ENCODE results near the gene GPATCH2L. TPM values are rescaled to one million over a fixed set of nuclear protein-coding genes. Genes with fewer than 3 reads are reported as not detected.

Gene GPATCH2L
- total RNA-seq, 1 experiment from 2014 or later: 76.7 TPM

- Histone ChIP-seq H2BK120ac (ENCODE audit: low read depth, low read length, poor library complexity, severe bottlenecking) (no peak overlapping the region), H3K56ac (ENCODE audit: insufficient read length, low read depth, low read length) (no peak overlapping the region), H3K27ac (ENCODE audit: insufficient read length, low read depth, low read length) (no peak overlapping the region), H3K4me2 (ENCODE audit: insufficient read depth, insufficient read length, low read length) (no peak overlapping the region), H4K91ac (ENCODE audit: insufficient read length, low read depth, low read length) (no peak overlapping the region), H3K9me3 (ENCODE audit: control insufficient read depth, low read depth, low read length) (no peaks in the 10 kb centered on the region), H3K4ac (ENCODE audit: low read depth, low read length) (no peak overlapping the region), H3K27me3 (ENCODE audit: insufficient read depth, low read length) (no peaks in the 10 kb centered on the region), H2AFZ (ENCODE audit: low read length) (no peak overlapping the region), H3T11ph (ENCODE audit: low read length) (no peak overlapping the region), H4K8ac (replicated peaks; ENCODE audit: insufficient read length, low read depth, low read length) (no peak overlapping the region), H2BK5ac (ENCODE audit: insufficient read length, low read length) (no peak overlapping the region), H3K79me1 (ENCODE audit: insufficient read depth, low read depth, low read length, poor library complexity, severe bottlenecking) (no peaks in the 10 kb centered on the region), H2BK15ac (ENCODE audit: low read depth, low read length) (no peak overlapping the region), H3K23ac (ENCODE audit: insufficient read length, low read depth, low read length) (no peak overlapping the region), H2AK5ac (ENCODE audit: insufficient read length, low read length) (no peak overlapping the region), H3K14ac (ENCODE audit: insufficient read depth, low read length) (no peak overlapping the region), H2BK12ac (ENCODE audit: insufficient read length, low read depth, low read length) (no peak overlapping the region), H3K23me2 (ENCODE audit: insufficient read length, low read depth, low read length, poor library complexity, severe bottlenecking) (no peaks in the 10 kb centered on the region), H3K4me1 (ENCODE audit: insufficient read depth, low read length) (no peaks in the 10 kb centered on the region), H2BK20ac (ENCODE audit: low read depth, low read length, poor library complexity, severe bottlenecking) (no peak overlapping the region), H3K79me2 (ENCODE audit: insufficient read depth, low read length) (no peaks in the 10 kb centered on the region), H3K9ac (ENCODE audit: extremely low read depth, insufficient read length, low read length) (no peak overlapping the region), H4K20me1 (ENCODE audit: control insufficient read depth, insufficient read depth, insufficient read length) (no peaks in the 10 kb centered on the region), H3K18ac (ENCODE audit: insufficient read length, low read depth, low read length) (no peak overlapping the region), H4K5ac (ENCODE audit: insufficient read length, low read depth, low read length) (no peak overlapping the region)
- Mint-ChIP-seq H3K4me1 (peaks cover 3 to 4% of the 10 kb centered on the region in 2 experiments; a peak in 2 of 4 replicates), H3K9me3 (no peaks in the 10 kb centered on the region), H3K4me3 (no peak overlapping the region), H3K27ac (no peak overlapping the region), H3K27me3 (ENCODE audit: low read depth) (no peaks in the 10 kb centered on the region), H3K36me3 (ENCODE audit: insufficient read depth in 1 of 3, low read depth in 3 of 3) (peaks cover 26 to 61% (median 51%) of the 10 kb centered on the region in 3 experiments; a peak in 6 of 7 replicates)
- no peak for TF ChIP-seq CTCF (conservative IDR thresholded peaks at IDR 0.05)
- no CpG with 5 or more reads among the region's 3 CpGs for WGBS (ENCODE audit: extremely low coverage, insufficient read length, low lambda C conversion rate)
- no peak for DNase-seq
These were observed 42.6 kb downstream of the GPATCH2L start for GRCh38 chr14:76194327-76194726.

All from H9 (cell line).